Measurements from ENCODE around the gene ABCB11. TPM values are rescaled to one million over a fixed set of nuclear protein-coding genes. Genes with fewer than 3 reads are reported as not detected.

Gene ABCB11
- total and polyA plus RNA-seq, 9 of the 15 experiments (the other 6 are each of a cell fraction or from before 2014, with no cell fraction given): 0.04 to 0.51 (median 0.10) TPM; not detected in 1

DNA sequence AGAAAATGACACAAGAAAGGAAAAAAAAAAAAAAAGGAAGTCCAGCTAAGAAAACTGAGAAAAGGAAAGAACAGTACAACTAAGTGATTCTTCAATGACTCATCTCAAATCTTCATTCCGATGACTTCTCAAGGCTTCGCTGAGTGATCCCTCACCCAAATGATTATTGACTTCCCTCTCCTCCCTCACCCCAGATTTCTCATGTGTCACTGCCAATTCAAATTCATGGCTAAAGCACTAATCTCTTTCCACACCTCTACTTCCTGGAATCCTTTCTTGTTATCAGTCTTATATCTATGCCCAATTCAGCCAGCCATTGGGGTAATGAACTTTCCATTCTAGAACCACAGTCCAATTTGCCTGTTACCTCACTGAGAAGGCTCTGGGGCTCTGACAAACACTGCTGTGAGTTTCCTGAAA is 7.2 kb upstream of the ABCB11 start (continued):
- TF ChIP-seq, protein P1, sequence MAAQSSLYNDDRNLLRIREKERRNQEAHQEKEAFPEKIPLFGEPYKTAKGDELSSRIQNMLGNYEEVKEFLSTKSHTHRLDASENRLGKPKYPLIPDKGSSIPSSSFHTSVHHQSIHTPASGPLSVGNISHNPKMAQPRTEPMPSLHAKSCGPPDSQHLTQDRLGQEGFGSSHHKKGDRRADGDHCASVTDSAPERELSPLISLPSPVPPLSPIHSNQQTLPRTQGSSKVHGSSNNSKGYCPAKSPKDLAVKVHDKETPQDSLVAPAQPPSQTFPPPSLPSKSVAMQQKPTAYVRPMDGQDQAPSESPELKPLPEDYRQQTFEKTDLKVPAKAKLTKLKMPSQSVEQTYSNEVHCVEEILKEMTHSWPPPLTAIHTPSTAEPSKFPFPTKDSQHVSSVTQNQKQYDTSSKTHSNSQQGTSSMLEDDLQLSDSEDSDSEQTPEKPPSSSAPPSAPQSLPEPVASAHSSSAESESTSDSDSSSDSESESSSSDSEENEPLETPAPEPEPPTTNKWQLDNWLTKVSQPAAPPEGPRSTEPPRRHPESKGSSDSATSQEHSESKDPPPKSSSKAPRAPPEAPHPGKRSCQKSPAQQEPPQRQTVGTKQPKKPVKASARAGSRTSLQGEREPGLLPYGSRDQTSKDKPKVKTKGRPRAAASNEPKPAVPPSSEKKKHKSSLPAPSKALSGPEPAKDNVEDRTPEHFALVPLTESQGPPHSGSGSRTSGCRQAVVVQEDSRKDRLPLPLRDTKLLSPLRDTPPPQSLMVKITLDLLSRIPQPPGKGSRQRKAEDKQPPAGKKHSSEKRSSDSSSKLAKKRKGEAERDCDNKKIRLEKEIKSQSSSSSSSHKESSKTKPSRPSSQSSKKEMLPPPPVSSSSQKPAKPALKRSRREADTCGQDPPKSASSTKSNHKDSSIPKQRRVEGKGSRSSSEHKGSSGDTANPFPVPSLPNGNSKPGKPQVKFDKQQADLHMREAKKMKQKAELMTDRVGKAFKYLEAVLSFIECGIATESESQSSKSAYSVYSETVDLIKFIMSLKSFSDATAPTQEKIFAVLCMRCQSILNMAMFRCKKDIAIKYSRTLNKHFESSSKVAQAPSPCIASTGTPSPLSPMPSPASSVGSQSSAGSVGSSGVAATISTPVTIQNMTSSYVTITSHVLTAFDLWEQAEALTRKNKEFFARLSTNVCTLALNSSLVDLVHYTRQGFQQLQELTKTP (IDR thresholded peaks at IDR 0.05; ENCODE audit: low read depth in 1 of 2, partially characterized antibody in 2 of 2): peak in 1 of 2 experiments; percentile 75
- TF ChIP-seq ZSCAN32 (CRISPR knock-in tag; IDR thresholded peaks at IDR 0.05): no peak
- TF ChIP-seq CC2D1A (IDR thresholded peaks at IDR 0.05): 0 out of 2 replicates have a peak, but pooled peaks have one; percentile 14
- TF ChIP-seq JUND (IDR thresholded peaks at IDR 0.05; ENCODE audit: borderline replicate concordance, low read depth, low read length): peak; percentile 91
- peak; percentile 94; the same call in 2 of the 3 replicates for TF ChIP-seq JUND (tag; IDR thresholded peaks at IDR 0.05; ENCODE audit: borderline replicate concordance, low read depth, low read length)
- no peak for TF ChIP-seq BACH1 (tag; IDR thresholded peaks at IDR 0.05)
- TF ChIP-seq ZSCAN29 (IDR thresholded peaks at IDR 0.05): no peak
- no peak for TF ChIP-seq ZNF551 (CRISPR knock-in tag; IDR thresholded peaks at IDR 0.05)
- TF ChIP-seq, protein P2, sequence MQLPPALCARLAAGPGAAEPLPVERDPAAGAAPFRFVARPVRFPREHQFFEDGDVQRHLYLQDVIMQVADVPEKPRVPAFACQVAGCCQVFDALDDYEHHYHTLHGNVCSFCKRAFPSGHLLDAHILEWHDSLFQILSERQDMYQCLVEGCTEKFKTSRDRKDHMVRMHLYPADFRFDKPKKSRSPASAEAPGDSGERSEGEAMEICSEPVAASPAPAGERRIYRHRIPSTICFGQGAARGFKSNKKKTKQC (CRISPR knock-in tag; IDR thresholded peaks at IDR 0.05): no peak
- TF ChIP-seq, protein P3, sequence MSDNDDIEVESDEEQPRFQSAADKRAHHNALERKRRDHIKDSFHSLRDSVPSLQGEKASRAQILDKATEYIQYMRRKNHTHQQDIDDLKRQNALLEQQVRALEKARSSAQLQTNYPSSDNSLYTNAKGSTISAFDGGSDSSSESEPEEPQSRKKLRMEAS (CRISPR knock-in tag; IDR thresholded peaks at IDR 0.05): no peak
- TF ChIP-seq TAL1 (IDR thresholded peaks at IDR 0.05): no peak
- no peak for TF ChIP-seq OTX1 (CRISPR knock-in tag; IDR thresholded peaks at IDR 0.05)
- peak; percentile 7 for TF ChIP-seq FOS (IDR thresholded peaks at IDR 0.05; ENCODE audit: extremely low read depth, insufficient read length)
- TF ChIP-seq PHF21A (IDR thresholded peaks at IDR 0.05; ENCODE audit: borderline replicate concordance, low read depth): no peak
- TF ChIP-seq HMGXB4 (CRISPR knock-in tag; IDR thresholded peaks at IDR 0.05): no peak
- no peak for TF ChIP-seq MCM7 (IDR thresholded peaks at IDR 0.05)
- TF ChIP-seq BCL6 (CRISPR knock-in tag; IDR thresholded peaks at IDR 0.05): no peak
- no peak for TF ChIP-seq PTTG1 (tag; IDR thresholded peaks at IDR 0.05; ENCODE audit: low read depth)
- no peak for TF ChIP-seq ZNF134 (CRISPR knock-in tag; conservative IDR thresholded peaks at IDR 0.05)
- TF ChIP-seq IRF1 (CRISPR knock-in tag; IDR thresholded peaks at IDR 0.05; ENCODE audit: borderline replicate concordance): no peak
- no peak for TF ChIP-seq MXD1 (CRISPR knock-in tag; IDR thresholded peaks at IDR 0.05; ENCODE audit: borderline replicate concordance, poor library complexity, severe bottlenecking)
- TF ChIP-seq CCAR2 (IDR thresholded peaks at IDR 0.05; ENCODE audit: low read depth, low read length): no peak
- no peak for TF ChIP-seq RBBP5 (IDR thresholded peaks at IDR 0.05; ENCODE audit: borderline replicate concordance, insufficient read depth, low read length, poor library complexity, severe bottlenecking)
